Measurements from ENCODE around the gene LEPR.

LEPR gene

GRCh38 chr1:65412984-65413375, 7.5 kb upstream of the LEPR start:
- no peak for DNase-seq

GRCh38 chr1:65414538-65414937, 5.9 kb upstream of the LEPR start:
- DNase-seq: no peak

- no peak for DNase-seq
Observed at GRCh38 chr1:65416767-65417166, 3.7 kb upstream of the LEPR start.

- DNase-seq: no peak
Observed at GRCh38 chr1:65417729-65418128, 2.7 kb upstream of the LEPR start.

GRCh38 chr1:65418522-65419185, 1.8 kb upstream of the LEPR start:
- no peak for DNase-seq

- peak; percentile 98 for DNase-seq
Observed at GRCh38 chr1:65419681-65420589, 533 bp upstream of the LEPR start.

- DNase-seq: no peak
Observed at GRCh38 chr1:65421351-65422025, 1.0 kb downstream of the LEPR start.

GRCh38 chr1:65422241-65423203, 2.1 kb downstream of the LEPR start:
- no peak for DNase-seq

- DNase-seq: no peak
Observed at GRCh38 chr1:65423884-65424572, 3.6 kb downstream of the LEPR start.

GRCh38 chr1:65424573-65424889, 4.1 kb downstream of the LEPR start:
- no peak for DNase-seq

- DNase-seq: no peak
Observed at GRCh38 chr1:65425006-65425405, 4.5 kb downstream of the LEPR start.

GRCh38 chr1:65425697-65426096, 5.2 kb downstream of the LEPR start:
- no peak for DNase-seq

- DNase-seq: no peak
Observed at GRCh38 chr1:65429078-65429477, 8.6 kb downstream of the LEPR start.

- DNase-seq: no peak
Observed at GRCh38 chr1:65429806-65430205, 9.3 kb downstream of the LEPR start.

- DNase-seq: no peak
Observed at GRCh38 chr1:65431111-65431705, 10.7 kb downstream of the LEPR start.

- no peak for DNase-seq
Observed at GRCh38 chr1:65432918-65433317, 12.4 kb downstream of the LEPR start.

- no peak for DNase-seq
Observed at GRCh38 chr1:65434255-65434654, 13.8 kb downstream of the LEPR start.

GRCh38 chr1:65434760-65435159, 14.3 kb downstream of the LEPR start:
- DNase-seq: no peak

- DNase-seq: no peak
Observed at GRCh38 chr1:65435987-65436386, 15.5 kb downstream of the LEPR start.

- DNase-seq: no peak
Observed at GRCh38 chr1:65437616-65438015, 17.1 kb downstream of the LEPR start.

GRCh38 chr1:65440322-65440900, 19.9 kb downstream of the LEPR start:
- no peak for DNase-seq
